ENCODE data around the gene ABCG1.
A peak's percentile ranks its signal among the peaks of the same experiment; 100 is the strongest.

Gene ABCG1

GRCh38 chr21:42193131-42193671 lies 25.7 kb upstream of the ABCG1 start:
- DNase-seq: no peak

GRCh38 chr21:42193721-42194120 lies 25.2 kb upstream of the ABCG1 start:
- DNase-seq: no peak

GRCh38 chr21:42194863-42195262 lies 24.1 kb upstream of the ABCG1 start:
- no peak for DNase-seq

GRCh38 chr21:42195378-42196031 lies 23.4 kb upstream of the ABCG1 start:
- DNase-seq: no peak

GRCh38 chr21:42198929-42199867 lies 19.7 kb upstream of the ABCG1 start:
- no peak for DNase-seq

- DNase-seq: no peak
These were observed 19.0 kb upstream of the ABCG1 start for GRCh38 chr21:42199868-42200463.

GRCh38 chr21:42200906-42201614 lies 17.9 kb upstream of the ABCG1 start:
- peak; percentile 13 for DNase-seq

GRCh38 chr21:42201615-42202161 lies 17.3 kb upstream of the ABCG1 start:
- no peak for DNase-seq

- no peak for DNase-seq
These were observed 16.6 kb upstream of the ABCG1 start for GRCh38 chr21:42202321-42202720.

GRCh38 chr21:42203321-42203720 lies 15.6 kb upstream of the ABCG1 start:
- no peak for DNase-seq

- no peak for DNase-seq
These were observed 15.0 kb upstream of the ABCG1 start for GRCh38 chr21:42203936-42204335.

- no peak for DNase-seq
These were observed 11.5 kb upstream of the ABCG1 start for GRCh38 chr21:42207426-42207825.

GRCh38 chr21:42208036-42208435 lies 10.9 kb upstream of the ABCG1 start:
- DNase-seq: no peak

GRCh38 chr21:42208801-42209490 lies 10.0 kb upstream of the ABCG1 start:
- no peak for DNase-seq

- no peak for DNase-seq
These were observed 9.0 kb upstream of the ABCG1 start for GRCh38 chr21:42209801-42210479.

- DNase-seq: no peak
These were observed 6.7 kb upstream of the ABCG1 start for GRCh38 chr21:42212266-42212665.

- DNase-seq: no peak
These were observed 5.7 kb upstream of the ABCG1 start for GRCh38 chr21:42213082-42213774.

GRCh38 chr21:42214081-42214750 lies 4.7 kb upstream of the ABCG1 start:
- no peak for DNase-seq

- no peak for DNase-seq
These were observed 4.0 kb upstream of the ABCG1 start for GRCh38 chr21:42214921-42215320.

All from NCI-H1436 (cell line).